Measurements from ENCODE around the gene PRAC2. TPM values are rescaled to one million over a fixed set of nuclear protein-coding genes. Genes with fewer than 3 reads are reported as not detected.
"Not testable (repeated sequence)": the region's sequence is repeated elsewhere in the genome, so short reads cannot be mapped to it uniquely, and the experiment has no call there.

The PRAC2 gene
- total RNA-seq, 4 donors from 2014 or later, result not detected

- TF ChIP-seq CTCF (IDR thresholded peaks at IDR 0.05), result no peak
- TF ChIP-seq POLR2A (IDR thresholded peaks at IDR 0.05), result no peak
- WGBS, 2 donors, result 67 to 70% methylated on average over 9 to 11 of the region's 11 CpGs
- Histone ChIP-seq H3K4me3 (no peak overlapping the region), H3K36me3 (no peaks in the 10 kb centered on the region), H3K27me3 (peaks cover 0 to 99% (median 6%) of the 10 kb centered on the region in 4 donors), H3K9me3 (no peaks in the 10 kb centered on the region), H3K27ac (no peak overlapping the region), H3K4me1 (no peaks in the 10 kb centered on the region)
- DNase-seq, result no peak
- intact Hi-C loops (cut with DNase I), result no loop called here
These were observed 18.4 kb upstream of the PRAC2 start for GRCh38 chr17:48704361-48705248.

GRCh38 chr17:48711128-48711527, 11.9 kb upstream of the PRAC2 start:
- TF ChIP-seq CTCF (IDR thresholded peaks at IDR 0.05) (no peak), POLR2A (IDR thresholded peaks at IDR 0.05) (no peak)
- Histone ChIP-seq H3K4me1 (no peaks in the 10 kb centered on the region), H3K9me3 (no peaks in the 10 kb centered on the region), H3K27ac (no peak overlapping the region), H3K27me3 (peaks cover 0 to 100% (median 12%) of the 10 kb centered on the region in 4 donors), H3K4me3 (no peak overlapping the region), H3K36me3 (no peaks in the 10 kb centered on the region)
- intact Hi-C loops (cut with DNase I), result no loop called here
- DNase-seq, result no peak
- WGBS, 2 donors, result 41 to 42% methylated on average over 3 to 4 of the region's 4 CpGs

- Histone ChIP-seq H3K36me3 (no peaks in the 10 kb centered on the region), H3K4me3 (no peak overlapping the region), H3K9me3 (no peaks in the 10 kb centered on the region), H3K27ac (no peak overlapping the region), H3K4me1 (peaks cover 3 to 19% (median 14%) of the 10 kb centered on the region in 3 donors), H3K27me3 (peaks cover 28 to 100% (median 45%) of the 10 kb centered on the region in 4 donors)
- TF ChIP-seq CTCF (IDR thresholded peaks at IDR 0.05) (no peak), POLR2A (IDR thresholded peaks at IDR 0.05) (no peak)
- no peak for DNase-seq
- 36 to 39% methylated on average over 5 of the region's 5 CpGs for WGBS, 2 donors
- intact Hi-C loops (cut with DNase I), result no loop called here
These were observed 7.2 kb upstream of the PRAC2 start for GRCh38 chr17:48715496-48716399.

- H3K27me3 ChIP-seq, result peaks cover 31 to 100% (median 53%) of the 10 kb centered on the region in 4 donors
- WGBS, 2 donors, result 41 to 63% methylated on average over 3 of the region's 3 CpGs
- H3K9me3 ChIP-seq, result not testable (repeated sequence)
These were observed 6.4 kb upstream of the PRAC2 start for GRCh38 chr17:48716549-48716948.

GRCh38 chr17:48717367-48718226, 5.4 kb upstream of the PRAC2 start:
- intact Hi-C loops (cut with DNase I), result no loop called here
- H3K4me1 ChIP-seq, result peaks cover 3 to 20% (median 14%) of the 10 kb centered on the region in 3 donors
- 11 to 12% methylated on average over 10 of the region's 10 CpGs for WGBS, 2 donors

More at GRCh38 chr17:48716549-48716948, 6.4 kb upstream of the PRAC2 start:
- intact Hi-C loops (cut with DNase I); H3K36me3 ChIP-seq; DNase-seq; H3K4me3 ChIP-seq; H3K27ac ChIP-seq: not testable (repeated sequence)
- peaks cover 3 to 19% (median 14%) of the 10 kb centered on the region in 3 donors for H3K4me1 ChIP-seq

More at GRCh38 chr17:48717367-48718226, 5.4 kb upstream of the PRAC2 start:
- Histone ChIP-seq H3K9me3 (no peaks in the 10 kb centered on the region), H3K27me3 (peaks cover 40 to 100% (median 63%) of the 10 kb centered on the region in 4 donors), H3K27ac (no peak overlapping the region), H3K4me3 (no peak overlapping the region), H3K36me3 (no peaks in the 10 kb centered on the region)
- no peak for DNase-seq
- TF ChIP-seq CTCF (IDR thresholded peaks at IDR 0.05) (no peak), POLR2A (IDR thresholded peaks at IDR 0.05) (no peak)

Measured in esophagus squamous epithelium (tissue), 5 donors.